ENCODE results near the gene KCNMA1.

KCNMA1 gene

DNA sequence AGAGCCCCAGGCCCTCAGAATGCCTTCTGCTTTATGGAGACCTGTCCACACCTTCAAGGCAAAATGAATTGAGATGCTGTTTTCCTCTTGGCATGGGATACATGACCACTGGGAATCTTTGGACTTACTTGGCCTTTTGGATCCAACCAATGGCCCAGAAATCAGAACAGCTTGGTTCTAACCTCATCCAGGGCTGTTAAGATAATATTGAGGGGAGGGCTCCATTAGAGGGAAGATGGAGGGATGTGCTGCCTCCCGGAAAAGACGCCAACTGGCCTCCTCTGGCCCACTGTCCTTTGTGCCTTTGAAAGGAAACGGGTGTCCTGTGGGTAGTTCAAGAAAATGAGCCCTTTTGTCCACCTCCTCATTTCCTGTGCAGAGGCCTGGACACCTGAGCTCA, 530.9 kb downstream of the KCNMA1 start:
- peaks cover 34% of the 10 kb centered on the region for H3K4me1 ChIP-seq (ENCODE audit: insufficient read depth, low read length)
- no peak overlapping the region for H3K9ac ChIP-seq (ENCODE audit: low read depth, low read length)
- H3K36me3 ChIP-seq (ENCODE audit: insufficient read depth, low read length) = no peaks in the 10 kb centered on the region
- H3K4me3 ChIP-seq (ENCODE audit: low read length) = no peak overlapping the region
- no peaks in the 10 kb centered on the region for H3K9me3 ChIP-seq (ENCODE audit: insufficient read depth, low read depth, low read length)
- peaks cover 15% of the 10 kb centered on the region; the same call in 1 of the 2 replicates for H3K27me3 ChIP-seq (ENCODE audit: insufficient read depth, low read length)
- WGBS = 99% methylated on average over 3 of the region's 3 CpGs
- no peak overlapping the region for H3K27ac ChIP-seq (ENCODE audit: low read depth, low read length)

DNA sequence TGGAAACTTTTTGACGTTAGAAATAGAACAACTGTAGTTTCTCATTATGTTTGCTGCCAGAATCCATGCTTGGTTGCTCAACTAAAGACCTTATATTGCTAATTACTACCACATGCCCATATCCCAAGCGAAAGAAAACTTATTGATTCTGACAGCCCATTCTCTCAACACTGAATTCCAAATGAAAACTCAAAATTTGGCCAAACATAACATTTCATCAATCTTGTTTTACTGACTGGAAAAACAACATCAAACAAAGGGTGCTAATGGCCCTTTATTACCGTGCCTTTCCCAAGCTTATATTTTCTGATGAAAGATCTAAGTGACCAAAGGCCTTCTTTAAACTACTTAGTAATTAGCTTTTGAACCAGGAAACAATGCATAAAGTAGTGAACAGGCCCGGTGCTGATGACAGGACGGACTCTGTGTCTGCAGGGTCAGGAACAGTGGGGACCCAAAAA, 531.8 kb downstream of the KCNMA1 start:
- Histone ChIP-seq H3K36me3 (ENCODE audit: insufficient read depth, low read length) (no peaks in the 10 kb centered on the region), H3K9me3 (ENCODE audit: insufficient read depth, low read depth, low read length) (no peaks in the 10 kb centered on the region), H3K4me3 (ENCODE audit: low read length) (no peak overlapping the region), H3K4me1 (ENCODE audit: insufficient read depth, low read length) (peaks cover 29% of the 10 kb centered on the region), H3K27me3 (ENCODE audit: insufficient read depth, low read length) (peaks cover 15% of the 10 kb centered on the region; the same call in 1 of the 2 replicates), H3K9ac (ENCODE audit: low read depth, low read length) (no peak overlapping the region), H3K27ac (ENCODE audit: low read depth, low read length) (no peak overlapping the region)
- WGBS = 91% methylated on average over 5 of the region's 5 CpGs

DNA sequence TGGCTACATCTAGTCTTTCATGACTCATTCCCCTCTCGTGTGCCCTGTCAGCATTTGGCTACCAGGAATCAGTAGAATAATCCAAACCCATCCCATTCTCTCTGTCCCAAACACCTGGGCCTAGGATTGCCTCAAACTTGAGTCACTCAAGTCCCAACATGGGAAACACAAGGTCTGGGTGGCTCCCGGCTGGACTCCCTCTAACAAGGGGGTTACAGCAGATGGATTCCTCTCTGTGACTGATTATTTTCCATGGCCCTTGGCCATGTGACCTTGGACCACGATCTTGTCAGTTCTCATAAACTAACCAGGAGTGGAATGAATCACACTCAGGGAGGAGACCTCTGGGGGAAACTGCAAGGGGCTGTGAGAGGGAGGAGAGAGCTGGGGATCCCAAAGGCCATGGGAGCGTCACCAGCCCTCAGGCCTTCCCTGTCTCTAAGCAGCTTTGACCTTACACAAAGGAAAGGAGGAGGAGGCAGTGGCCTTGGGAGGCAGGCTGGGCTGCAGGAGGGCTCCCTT, 533.1 kb downstream of the KCNMA1 start:
- 81% methylated on average over 4 of the region's 4 CpGs for WGBS
- no peaks in the 10 kb centered on the region for H3K36me3 ChIP-seq (ENCODE audit: insufficient read depth, low read length)
- no peak overlapping the region for H3K27ac ChIP-seq (ENCODE audit: low read depth, low read length)
- H3K9me3 ChIP-seq (ENCODE audit: insufficient read depth, low read depth, low read length) = no peaks in the 10 kb centered on the region
- peaks cover 15% of the 10 kb centered on the region; the same call in 1 of the 2 replicates for H3K27me3 ChIP-seq (ENCODE audit: insufficient read depth, low read length)
- no peak overlapping the region for H3K9ac ChIP-seq (ENCODE audit: low read depth, low read length)
- peaks cover 17% of the 10 kb centered on the region for H3K4me1 ChIP-seq (ENCODE audit: insufficient read depth, low read length)
- H3K4me3 ChIP-seq (ENCODE audit: low read length) = no peak overlapping the region

DNA sequence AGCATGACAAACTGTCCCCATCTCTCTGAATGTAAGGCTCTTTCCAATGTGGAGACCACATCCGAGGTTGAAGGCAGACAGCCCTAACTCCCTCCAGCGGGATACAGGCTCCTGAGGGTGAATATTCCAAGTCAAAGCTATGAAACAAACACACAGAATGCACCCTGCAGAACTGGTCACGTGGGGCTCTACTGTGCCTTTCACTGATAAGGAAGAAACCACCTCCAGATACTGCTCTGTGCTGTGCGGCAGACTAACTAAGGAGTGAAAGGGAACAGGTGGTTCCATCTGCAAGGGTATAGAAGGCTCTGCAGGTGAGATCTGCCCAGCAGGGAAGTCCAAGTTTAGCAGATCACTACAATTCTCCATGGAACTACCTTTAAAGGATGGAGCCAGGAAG, 534.4 kb downstream of the KCNMA1 start:
- Histone ChIP-seq H3K27ac (ENCODE audit: low read depth, low read length) (no peak overlapping the region), H3K4me1 (ENCODE audit: insufficient read depth, low read length) (peaks cover 3% of the 10 kb centered on the region; the same call in 1 of the 2 replicates), H3K27me3 (ENCODE audit: insufficient read depth, low read length) (peaks cover 15% of the 10 kb centered on the region; the same call in 1 of the 2 replicates), H3K36me3 (ENCODE audit: insufficient read depth, low read length) (no peaks in the 10 kb centered on the region), H3K4me3 (ENCODE audit: low read length) (no peak overlapping the region), H3K9ac (ENCODE audit: low read depth, low read length) (no peak overlapping the region), H3K9me3 (ENCODE audit: insufficient read depth, low read depth, low read length) (no peaks in the 10 kb centered on the region)
- 92% methylated on average over 4 of the region's 4 CpGs for WGBS

DNA sequence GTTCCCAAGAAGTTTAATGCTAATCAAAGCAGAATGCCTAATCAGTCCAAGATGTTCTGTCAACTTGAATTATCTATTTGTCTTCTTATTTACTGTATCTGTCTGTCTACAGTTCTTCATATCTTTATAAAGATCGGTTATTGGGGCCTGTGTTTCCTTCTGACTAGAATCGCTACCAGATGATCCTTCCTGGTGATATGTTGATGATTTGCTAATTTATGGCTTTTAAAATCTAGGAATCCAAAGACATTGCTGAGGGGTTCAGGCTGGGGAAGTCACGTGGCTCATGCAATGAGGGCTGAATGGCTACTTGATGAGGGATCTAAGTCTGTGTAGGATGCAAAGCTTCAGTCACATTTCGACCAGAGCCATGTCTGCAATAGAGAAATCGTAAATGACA, 536.3 kb downstream of the KCNMA1 start:
- 95% methylated on average over 5 of the region's 5 CpGs for WGBS
- Histone ChIP-seq H3K9me3 (ENCODE audit: insufficient read depth, low read depth, low read length) (no peaks in the 10 kb centered on the region), H3K9ac (ENCODE audit: low read depth, low read length) (no peak overlapping the region), H3K27me3 (ENCODE audit: insufficient read depth, low read length) (peaks cover 15% of the 10 kb centered on the region; the same call in 1 of the 2 replicates), H3K4me3 (ENCODE audit: low read length) (no peak overlapping the region), H3K36me3 (ENCODE audit: insufficient read depth, low read length) (no peaks in the 10 kb centered on the region), H3K4me1 (ENCODE audit: insufficient read depth, low read length) (no peaks in the 10 kb centered on the region), H3K27ac (ENCODE audit: low read depth, low read length) (no peak overlapping the region)

DNA sequence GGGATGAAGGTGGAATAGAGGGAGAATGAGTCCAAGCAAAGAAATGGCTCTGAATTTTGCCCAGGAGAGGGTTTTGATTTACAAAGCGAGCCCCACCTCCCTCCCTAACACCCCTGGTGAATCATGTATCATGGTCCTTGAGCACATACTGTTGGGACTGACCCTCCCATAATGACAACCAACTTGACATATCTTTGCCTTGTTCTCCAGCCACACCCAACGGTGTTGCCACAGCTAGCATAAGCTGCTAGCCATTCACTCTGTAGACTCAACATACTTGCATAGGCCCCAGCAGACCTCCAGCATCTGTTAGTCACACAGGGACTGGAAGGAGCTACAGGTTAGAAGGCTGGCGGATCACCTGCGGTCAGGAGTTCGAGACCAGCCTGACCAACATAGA, 538.5 kb downstream of the KCNMA1 start:
- Histone ChIP-seq H3K27me3 (ENCODE audit: insufficient read depth, low read length) (peaks cover 15% of the 10 kb centered on the region; the same call in 1 of the 2 replicates), H3K36me3 (ENCODE audit: insufficient read depth, low read length) (no peaks in the 10 kb centered on the region), H3K27ac (ENCODE audit: low read depth, low read length) (no peak overlapping the region), H3K4me3 (ENCODE audit: low read length) (no peak overlapping the region), H3K4me1 (ENCODE audit: insufficient read depth, low read length) (no peaks in the 10 kb centered on the region), H3K9me3 (ENCODE audit: insufficient read depth, low read depth, low read length) (no peaks in the 10 kb centered on the region), H3K9ac (ENCODE audit: low read depth, low read length) (no peak overlapping the region)
- whole genome bisulfite sequencing = 91% methylated on average over 5 of the region's 5 CpGs

DNA sequence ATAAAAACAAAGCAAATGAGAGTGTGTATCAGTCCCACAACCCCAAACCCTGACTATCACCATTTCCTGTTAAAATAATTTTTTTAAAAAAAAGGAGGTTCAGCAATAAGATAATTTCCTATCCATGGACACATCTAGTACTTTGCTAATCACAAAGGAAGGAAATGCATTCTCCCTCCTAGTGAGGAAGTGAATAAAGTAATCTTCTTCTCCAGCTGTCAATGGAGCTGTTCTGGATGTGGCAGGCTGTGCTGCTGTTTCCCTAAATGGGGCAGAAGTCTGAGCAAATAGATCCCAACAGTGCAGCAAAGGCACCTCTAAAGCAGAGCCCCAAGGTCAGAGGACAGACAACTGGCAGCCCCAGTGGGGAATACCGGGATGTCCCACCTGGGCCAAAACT, 540.0 kb downstream of the KCNMA1 start:
- H3K36me3 ChIP-seq (ENCODE audit: insufficient read depth, low read length) = no peaks in the 10 kb centered on the region
- peaks cover 2% of the 10 kb centered on the region; the same call in 1 of the 2 replicates for H3K27me3 ChIP-seq (ENCODE audit: insufficient read depth, low read length)
- H3K4me1 ChIP-seq (ENCODE audit: insufficient read depth, low read length) = no peaks in the 10 kb centered on the region
- H3K9ac ChIP-seq (ENCODE audit: low read depth, low read length) = no peak overlapping the region
- no peak overlapping the region for H3K27ac ChIP-seq (ENCODE audit: low read depth, low read length)
- H3K9me3 ChIP-seq (ENCODE audit: insufficient read depth, low read depth, low read length) = no peaks in the 10 kb centered on the region
- 98% methylated on average over 1 of the region's 1 CpG for WGBS
- no peak overlapping the region for H3K4me3 ChIP-seq (ENCODE audit: low read length)

DNA sequence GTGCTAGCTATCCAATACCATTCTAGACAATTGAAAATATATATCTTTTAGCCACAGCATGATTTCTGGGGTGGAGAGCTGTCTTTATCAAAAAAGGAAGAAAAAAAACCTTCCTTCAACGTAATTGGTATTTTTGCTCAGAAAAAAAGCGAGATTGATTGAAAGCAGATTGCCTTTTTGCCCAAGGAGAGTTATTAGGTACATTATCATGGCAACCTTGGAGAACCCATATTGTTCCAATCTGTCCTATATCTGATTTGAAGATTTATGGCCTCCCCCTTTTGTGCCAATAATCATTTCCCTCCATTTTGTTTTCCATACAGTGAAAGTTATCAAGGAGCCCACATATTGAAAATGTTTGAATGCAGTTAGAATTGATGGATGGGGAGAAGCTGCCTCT, 544.5 kb downstream of the KCNMA1 start:
- 93% methylated on average over 2 of the region's 2 CpGs for WGBS
- Histone ChIP-seq H3K27me3 (ENCODE audit: insufficient read depth, low read length) (no peaks in the 10 kb centered on the region), H3K27ac (ENCODE audit: low read depth, low read length) (no peak overlapping the region), H3K36me3 (ENCODE audit: insufficient read depth, low read length) (no peaks in the 10 kb centered on the region), H3K9me3 (ENCODE audit: insufficient read depth, low read depth, low read length) (no peaks in the 10 kb centered on the region), H3K4me3 (ENCODE audit: low read length) (no peak overlapping the region), H3K4me1 (ENCODE audit: insufficient read depth, low read length) (no peaks in the 10 kb centered on the region), H3K9ac (ENCODE audit: low read depth, low read length) (no peak overlapping the region)

DNA sequence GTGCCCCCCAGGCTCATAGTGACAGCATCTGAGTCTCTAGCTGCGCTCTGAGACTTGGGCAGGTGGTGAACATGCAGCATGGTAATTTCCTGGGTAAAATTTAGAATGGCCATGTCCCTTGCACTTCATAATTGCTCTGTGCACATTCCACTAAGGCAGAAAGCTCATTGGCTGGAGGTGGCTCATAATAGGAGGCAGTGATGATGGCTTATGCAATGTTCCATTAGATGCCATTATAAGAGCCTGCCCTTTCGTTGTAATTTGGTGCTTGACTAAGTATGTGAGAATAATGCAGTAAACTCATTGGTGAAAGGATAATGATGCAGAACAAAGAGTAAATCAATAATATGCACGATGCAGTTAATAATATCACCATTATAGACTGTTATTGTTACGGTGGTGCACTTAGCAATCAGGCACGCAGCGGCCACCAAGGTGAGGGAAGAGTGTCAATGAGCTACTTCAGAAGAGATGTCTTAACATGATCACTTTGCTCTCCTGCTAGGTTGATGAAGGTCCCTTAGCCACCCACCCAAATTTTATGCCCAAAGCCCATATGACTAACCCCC, 545.9 kb downstream of the KCNMA1 start:
- Histone ChIP-seq H3K36me3 (ENCODE audit: insufficient read depth, low read length) (no peaks in the 10 kb centered on the region), H3K9me3 (ENCODE audit: insufficient read depth, low read depth, low read length) (no peaks in the 10 kb centered on the region), H3K4me3 (ENCODE audit: low read length) (no peak overlapping the region), H3K4me1 (ENCODE audit: insufficient read depth, low read length) (no peaks in the 10 kb centered on the region), H3K9ac (ENCODE audit: low read depth, low read length) (no peak overlapping the region), H3K27ac (ENCODE audit: low read depth, low read length) (no peak overlapping the region), H3K27me3 (ENCODE audit: insufficient read depth, low read length) (no peaks in the 10 kb centered on the region)
- WGBS = 94% methylated on average over 6 of the region's 6 CpGs

DNA sequence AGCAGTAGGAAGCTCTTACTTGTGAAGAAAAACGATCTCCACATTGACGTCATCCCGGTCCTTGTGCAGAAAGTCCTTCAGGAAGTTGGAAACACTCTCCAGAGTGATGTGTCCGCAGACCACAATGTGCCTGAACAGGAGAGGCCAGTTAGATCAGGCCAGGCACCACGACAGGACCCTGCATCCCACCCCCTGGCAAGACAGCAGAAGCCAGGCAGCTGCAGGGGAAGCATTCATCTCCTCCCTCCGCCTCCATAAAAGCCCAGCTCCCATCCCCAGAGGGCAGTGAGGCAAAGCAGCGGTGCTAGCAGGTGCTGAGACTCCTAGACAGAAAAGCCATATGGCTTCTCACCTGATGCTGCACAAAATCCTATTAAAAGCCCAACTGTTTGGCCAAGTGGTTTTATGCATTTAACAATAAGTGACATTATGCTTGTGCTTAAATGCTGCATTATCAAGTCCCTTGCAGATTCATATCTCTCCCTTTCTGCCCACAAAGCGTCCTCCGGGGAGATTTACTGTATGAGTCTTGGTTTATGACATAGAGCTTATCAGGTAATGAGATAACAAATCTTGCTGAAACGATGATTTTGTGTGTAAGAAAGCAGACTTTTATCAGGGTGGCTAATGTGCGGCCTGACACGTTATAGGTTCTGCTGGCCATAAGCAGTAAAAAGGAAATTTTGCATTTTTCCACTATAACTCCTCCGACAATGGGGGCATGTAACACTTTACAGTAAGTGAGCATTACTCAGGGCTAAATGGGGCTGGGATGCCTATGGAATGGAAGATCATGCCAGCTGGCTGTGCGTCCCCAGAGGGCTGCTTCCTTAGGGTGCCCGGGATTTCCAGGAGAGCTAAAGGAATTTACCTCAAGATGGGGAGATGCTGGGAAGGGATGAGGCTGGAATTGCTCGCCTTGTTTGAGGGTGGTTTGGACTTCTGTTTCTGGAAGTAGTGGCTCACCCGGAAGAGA, 546.9 kb downstream of the KCNMA1 start:
- H3K27ac ChIP-seq (ENCODE audit: low read depth, low read length) = no peak overlapping the region
- no peak overlapping the region for H3K4me3 ChIP-seq (ENCODE audit: low read length)
- no peaks in the 10 kb centered on the region for H3K36me3 ChIP-seq (ENCODE audit: insufficient read depth, low read length)
- no peaks in the 10 kb centered on the region for H3K27me3 ChIP-seq (ENCODE audit: insufficient read depth, low read length)
- 92% methylated on average over 17 of the region's 17 CpGs for WGBS
- H3K4me1 ChIP-seq (ENCODE audit: insufficient read depth, low read length) = no peaks in the 10 kb centered on the region
- no peaks in the 10 kb centered on the region for H3K9me3 ChIP-seq (ENCODE audit: insufficient read depth, low read depth, low read length)
- no peak overlapping the region for H3K9ac ChIP-seq (ENCODE audit: low read depth, low read length)

DNA sequence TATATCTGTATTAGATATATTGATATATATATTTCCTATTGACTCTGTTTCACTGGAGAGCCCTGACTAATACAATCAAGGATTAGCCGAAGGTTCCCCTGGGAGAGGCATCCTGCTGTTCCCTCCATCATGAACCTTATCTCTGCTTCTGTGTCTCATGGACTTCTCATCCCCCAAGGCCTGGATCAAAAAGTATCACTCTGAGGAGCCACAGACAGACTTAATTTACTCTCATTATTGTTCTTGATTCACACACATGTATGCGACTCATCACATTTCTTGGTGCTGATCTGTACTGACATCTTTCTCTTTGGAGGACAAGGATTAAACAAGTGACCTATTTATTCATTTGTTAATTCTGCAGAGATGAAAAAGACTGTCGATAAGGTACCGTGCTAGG, 550.2 kb downstream of the KCNMA1 start:
- no peak overlapping the region for H3K4me3 ChIP-seq (ENCODE audit: low read length)
- WGBS = 94% methylated on average over 4 of the region's 4 CpGs
- H3K9ac ChIP-seq (ENCODE audit: low read depth, low read length) = no peak overlapping the region
- no peaks in the 10 kb centered on the region for H3K36me3 ChIP-seq (ENCODE audit: insufficient read depth, low read length)
- H3K27me3 ChIP-seq (ENCODE audit: insufficient read depth, low read length) = no peaks in the 10 kb centered on the region
- peaks cover 12% of the 10 kb centered on the region for H3K4me1 ChIP-seq (ENCODE audit: insufficient read depth, low read length)
- H3K27ac ChIP-seq (ENCODE audit: low read depth, low read length) = no peak overlapping the region
- no peaks in the 10 kb centered on the region for H3K9me3 ChIP-seq (ENCODE audit: insufficient read depth, low read depth, low read length)

All from HUES64 (cell line).